ENCODE measurements around the gene RNU4-1. TPM values are rescaled to one million over a fixed set of nuclear protein-coding genes. Genes with fewer than 3 reads are reported as not detected.

The RNU4-1 gene
- total RNA-seq, 1 donor from 2014 or later, result 5,722 TPM

GRCh38 chr12:120262852-120263747 is 29.9 kb downstream of the RNU4-1 start:
- peak; percentile 41 for DNase-seq
- peaks cover 6% of the 10 kb centered on the region for H3K9me3 Mint-ChIP-seq (ENCODE audit: unreplicated experiment)
- H3K36me3 Mint-ChIP-seq (ENCODE audit: unreplicated experiment), result no peaks in the 10 kb centered on the region
- peaks cover 17% of the 10 kb centered on the region for H3K4me1 Mint-ChIP-seq (ENCODE audit: low read depth, unreplicated experiment)
- H3K4me3 Mint-ChIP-seq (ENCODE audit: unreplicated experiment), result peak overlapping the region; percentile 94
- peak overlapping the region; percentile 11 for H3K27ac Mint-ChIP-seq (ENCODE audit: unreplicated experiment)
- peaks cover 14% of the 10 kb centered on the region for H3K27me3 Mint-ChIP-seq (ENCODE audit: unreplicated experiment)
- no peak for TF ChIP-seq CTCF (IDR thresholded peaks at IDR 0.05; ENCODE audit: partially characterized antibody, unreplicated experiment)

- no peak for TF ChIP-seq CTCF (IDR thresholded peaks at IDR 0.05; ENCODE audit: partially characterized antibody, unreplicated experiment)
- no peak for DNase-seq
- Mint-ChIP-seq H3K4me3 (ENCODE audit: unreplicated experiment) (peak overlapping the region; percentile 67), H3K27ac (ENCODE audit: unreplicated experiment) (no peak overlapping the region), H3K27me3 (ENCODE audit: unreplicated experiment) (peaks cover 14% of the 10 kb centered on the region), H3K9me3 (ENCODE audit: unreplicated experiment) (peaks cover 7% of the 10 kb centered on the region), H3K36me3 (ENCODE audit: unreplicated experiment) (no peaks in the 10 kb centered on the region), H3K4me1 (ENCODE audit: low read depth, unreplicated experiment) (peaks cover 17% of the 10 kb centered on the region)
Observed at GRCh38 chr12:120261951-120262851, 30.8 kb downstream of the RNU4-1 start.

GRCh38 chr12:120260607-120261006 is 32.4 kb downstream of the RNU4-1 start:
- Mint-ChIP-seq H3K4me1 (ENCODE audit: low read depth, unreplicated experiment) (peaks cover 19% of the 10 kb centered on the region), H3K36me3 (ENCODE audit: unreplicated experiment) (no peaks in the 10 kb centered on the region), H3K27ac (ENCODE audit: unreplicated experiment) (no peak overlapping the region), H3K9me3 (ENCODE audit: unreplicated experiment) (peaks cover 3% of the 10 kb centered on the region), H3K27me3 (ENCODE audit: unreplicated experiment) (peaks cover 9% of the 10 kb centered on the region), H3K4me3 (ENCODE audit: unreplicated experiment) (no peak overlapping the region)
- no peak for TF ChIP-seq CTCF (IDR thresholded peaks at IDR 0.05; ENCODE audit: partially characterized antibody, unreplicated experiment)
- DNase-seq, result no peak

GRCh38 chr12:120259418-120260202 is 33.4 kb downstream of the RNU4-1 start:
- Mint-ChIP-seq H3K27me3 (ENCODE audit: unreplicated experiment) (peaks cover 9% of the 10 kb centered on the region), H3K4me3 (ENCODE audit: unreplicated experiment) (no peak overlapping the region), H3K4me1 (ENCODE audit: low read depth, unreplicated experiment) (peaks cover 15% of the 10 kb centered on the region), H3K9me3 (ENCODE audit: unreplicated experiment) (peaks cover 3% of the 10 kb centered on the region), H3K36me3 (ENCODE audit: unreplicated experiment) (no peaks in the 10 kb centered on the region), H3K27ac (ENCODE audit: unreplicated experiment) (no peak overlapping the region)
- no peak for TF ChIP-seq CTCF (IDR thresholded peaks at IDR 0.05; ENCODE audit: partially characterized antibody, unreplicated experiment)
- DNase-seq, result no peak
